K562 (cell line): Measurements from ENCODE around the gene PSMD9. TPM values are rescaled to one million over a fixed set of nuclear protein-coding genes. Genes with fewer than 3 reads are reported as not detected.

Experiments used
- ARID2 ChIP-seq: fragments of 450-650 bp; IDR thresholded peaks from 2 replicates; pipeline ENCODE4 v1.6.1; 2017; ENCODE audit warnings: antibody characterized with exemption, mild to moderate bottlenecking
- BCL6 ChIP-seq: fragments of 250-450 bp; sonication (Bioruptor Pico); IDR thresholded peaks from 2 replicates; pipeline ENCODE4 v1.4.0; 2020
- CHAMP1 ChIP-seq: fragments of 450-650 bp; IDR thresholded peaks from 2 replicates; pipeline ENCODE4 v1.6.1; 2016; ENCODE audit warnings: mild to moderate bottlenecking
- FOXA3 ChIP-seq, 2 experiments: fragments of 450-650 bp in 1 of 2; sonication (generic) in 1 of 2; formaldehyde crosslinking; IDR thresholded peaks in 1 of 2; conservative IDR thresholded peaks in 1 of 2; 2 replicates each; pipeline versions ENCODE4 v1.4.0 to v1.8.0; 2020 to 2022; ENCODE audit warnings: mild to moderate bottlenecking in 2 of 2, missing genetic modification reagents in 1 of 2
- IRF9 ChIP-seq: fragments of 450-650 bp; IDR thresholded peaks from 2 replicates; pipeline ENCODE4 v1.6.1; 2016; ENCODE audit warnings: missing biosample characterization, missing genetic modification characterization
- KDM1A ChIP-seq, 2 experiments: fragments of 450-650 bp; IDR thresholded peaks; 2 replicates each; pipeline ENCODE4 v1.6.1; 2016; ENCODE audit warnings: mild to moderate bottlenecking in 2 of 2
- LCOR ChIP-seq: sonication (generic); formaldehyde crosslinking; IDR thresholded peaks from 2 replicates; pipeline ENCODE4 v1.8.0; 2022; ENCODE audit warnings: mild to moderate bottlenecking, missing genetic modification reagents
- MCM2 ChIP-seq: fragments of 450-650 bp; IDR thresholded peaks from 2 replicates; pipeline ENCODE4 v1.6.1; 2017; ENCODE audit warnings: low read depth, mild to moderate bottlenecking
- MECOM ChIP-seq: fragments of 250-450 bp; sonication (Bioruptor Pico); IDR thresholded peaks from 2 replicates; pipeline ENCODE4 v1.8.0; 2022; ENCODE audit warnings: inconsistent platforms
- NR3C1 ChIP-seq: sonication (generic); formaldehyde crosslinking; IDR thresholded peaks from 2 replicates; pipeline ENCODE4 v1.8.1; 2022; ENCODE audit warnings: missing genetic modification reagents
- PCBP1 ChIP-seq: fragments of 200-400 bp; formaldehyde crosslinking; IDR thresholded peaks from 2 replicates; pipeline ENCODE4 v1.6.1; 2018; ENCODE audit warnings: mild to moderate bottlenecking, low read depth, low read length; ENCODE audit not compliant: poor library complexity, severe bottlenecking
- PCBP2 ChIP-seq: fragments of 200-400 bp; formaldehyde crosslinking; IDR thresholded peaks from 2 replicates; pipeline ENCODE4 v1.6.1; 2018; ENCODE audit warnings: low read length, low read depth, mild to moderate bottlenecking, moderate library complexity; ENCODE audit not compliant: poor library complexity, severe bottlenecking
- SIX5 ChIP-seq, 2 experiments: IDR thresholded peaks; 2 replicates each; pipeline ENCODE4 v1.6.1; 2011; ENCODE audit warnings: low read length in 2 of 2, borderline replicate concordance in 1 of 2, low read depth in 1 of 2, mild to moderate bottlenecking in 1 of 2, moderate library complexity in 1 of 2; ENCODE audit not compliant: insufficient read depth in 1 of 2
- TAF1 ChIP-seq: IDR thresholded peaks from 2 replicates; pipeline ENCODE4 v1.6.1; 2011; ENCODE audit warnings: mild to moderate bottlenecking, low read length, moderate library complexity; ENCODE audit not compliant: insufficient read depth, control insufficient read depth, severe bottlenecking; ENCODE audit errors: extremely low read depth
- ZBTB8A ChIP-seq: fragments of 450-650 bp; IDR thresholded peaks from 2 replicates; pipeline ENCODE4 v1.6.1; 2018; ENCODE audit warnings: mild to moderate bottlenecking, moderate library complexity; ENCODE audit not compliant: partially characterized antibody
- ZNF398 ChIP-seq: fragments of 250-450 bp; sonication (Bioruptor Pico); IDR thresholded peaks from 2 replicates; pipeline ENCODE4 v1.8.0; 2021; ENCODE audit warnings: moderate library complexity, mild to moderate bottlenecking, inconsistent platforms
- ZNF511 ChIP-seq: sonication (generic); formaldehyde crosslinking; IDR thresholded peaks from 2 replicates; pipeline ENCODE4 v1.8.0; 2022; ENCODE audit warnings: mild to moderate bottlenecking, missing genetic modification reagents
- ZZZ3 ChIP-seq: fragments of 450-650 bp; IDR thresholded peaks from 2 replicates; pipeline ENCODE4 v1.6.1; 2016; ENCODE audit warnings: antibody characterized with exemption, mild to moderate bottlenecking, moderate library complexity
- polyA plus RNA-seq, 8 experiments: library from polyadenylated mRNA; depleted of rRNA in 4 of 8; stranded (reverse) in 5 of 8; unstranded in 3 of 8; fragments of >200 nt; fragmentation: Nextera tagmentation in 2 of 8; fragmentation: Illumina TruSeq in 1 of 8; extraction: Ambion mirVana in 2 of 8; extraction: Trizol in 1 of 8; gene quantifications; 2 replicates each; pipeline versions ENCODE4 v1.2.1 to v1.2.3, GENCODE V29; 2011 to 2014; ENCODE audit warnings: inconsistent platforms in 1 of 8, missing spikeins in 1 of 8
- total RNA-seq, 7 experiments: library from RNA; depleted of rRNA in 6 of 7; stranded (reverse); fragments of >200 nt in 6 of 7; fragmentation: Illumina TruSeq in 2 of 7; extraction: Trizol in 2 of 7; gene quantifications; 2 replicates each; pipeline versions ENCODE4 v1.2.1 to v1.2.3, GENCODE V29; 2011 to 2021; ENCODE audit warnings: low replicate concordance in 1 of 7
- TF ChIP-seq, protein P1 (sequence below): fragments of 250-450 bp; sonication (Bioruptor Pico); IDR thresholded peaks from 2 replicates; pipeline ENCODE4 v1.5.0; 2022; ENCODE audit warnings: mild to moderate bottlenecking

PSMD9 gene
- total and polyA plus RNA-seq, 9 of the 15 experiments (the other 6 are each of a cell fraction or from before 2014, with no cell fraction given) = 12.2 to 143 (median 61.3) TPM

DNA sequence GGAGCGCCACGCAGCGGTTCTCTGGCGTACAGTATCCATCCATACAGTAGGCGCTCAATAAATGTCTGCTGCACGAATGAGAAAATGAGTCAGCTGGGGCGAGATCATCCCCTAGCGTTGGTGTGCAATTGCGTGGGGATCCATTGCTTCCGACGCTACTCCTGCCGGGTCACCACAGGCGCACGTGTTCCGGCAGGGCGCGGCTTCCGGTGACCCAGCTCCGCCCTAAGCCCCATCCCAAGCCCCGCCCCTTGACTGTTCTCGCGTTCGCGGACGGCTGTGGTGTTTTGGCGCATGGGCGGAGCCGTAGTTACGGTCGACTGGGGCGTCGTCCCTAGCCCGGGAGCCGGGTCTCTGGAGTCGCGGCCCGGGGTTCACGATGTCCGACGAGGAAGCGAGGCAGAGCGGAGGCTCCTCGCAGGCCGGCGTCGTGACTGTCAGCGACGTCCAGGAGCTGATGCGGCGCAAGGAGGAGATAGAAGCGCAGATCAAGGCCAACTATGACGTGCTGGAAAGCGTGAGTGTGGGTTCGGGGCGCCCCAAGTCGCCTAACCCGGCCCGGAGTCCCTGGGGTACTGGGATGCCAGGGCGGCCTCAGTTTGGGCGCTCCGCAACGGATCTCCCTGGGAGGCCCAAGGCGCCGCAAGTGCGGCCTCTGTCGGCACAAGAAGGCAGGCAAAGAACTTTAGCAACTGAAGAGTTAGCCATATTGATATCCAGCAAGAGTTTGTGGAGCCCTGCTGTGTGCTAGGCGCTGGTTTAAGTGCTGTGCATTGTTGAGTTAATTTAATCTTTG, at the start of gene PSMD9 (continued):
- TF ChIP-seq IRF9 (tag) (no peak), ZBTB8A (no peak), PCBP2 (no peak), FOXA3 (CRISPR knock-in tag; conservative IDR thresholded peaks at IDR 0.05 in 1 of 2, IDR thresholded peaks at IDR 0.05 in 1 of 2) (0 out of 4 replicates have a peak, but pooled peaks of 1 of the 2 experiments have one; percentile 3), KDM1A (IDR thresholded peaks at IDR 0.05) (peak in 1 of 2 experiments; percentile 21; a peak in 3 of 4 replicates), PCBP1 (peak; percentile 69), CHAMP1 (no peak), TAF1 (peak; percentile 77), ZNF398 (CRISPR knock-in tag) (no peak), MECOM (CRISPR knock-in tag) (no peak), MCM2 (no peak), ZZZ3 (peak; percentile 82; the same call in 1 of the 2 replicates), LCOR (CRISPR knock-in tag) (peak; percentile 95), ARID2 (no peak), SIX5 (IDR thresholded peaks at IDR 0.05; ENCODE audit: borderline replicate concordance in 1 of 2, insufficient read depth in 1 of 2, low read depth in 1 of 2, low read length in 2 of 2) (no peak), BCL6 (CRISPR knock-in tag) (no peak), NR3C1 (CRISPR knock-in tag) (no peak), ZNF511 (CRISPR knock-in tag) (peak; percentile 89)
- TF ChIP-seq, protein P1, sequence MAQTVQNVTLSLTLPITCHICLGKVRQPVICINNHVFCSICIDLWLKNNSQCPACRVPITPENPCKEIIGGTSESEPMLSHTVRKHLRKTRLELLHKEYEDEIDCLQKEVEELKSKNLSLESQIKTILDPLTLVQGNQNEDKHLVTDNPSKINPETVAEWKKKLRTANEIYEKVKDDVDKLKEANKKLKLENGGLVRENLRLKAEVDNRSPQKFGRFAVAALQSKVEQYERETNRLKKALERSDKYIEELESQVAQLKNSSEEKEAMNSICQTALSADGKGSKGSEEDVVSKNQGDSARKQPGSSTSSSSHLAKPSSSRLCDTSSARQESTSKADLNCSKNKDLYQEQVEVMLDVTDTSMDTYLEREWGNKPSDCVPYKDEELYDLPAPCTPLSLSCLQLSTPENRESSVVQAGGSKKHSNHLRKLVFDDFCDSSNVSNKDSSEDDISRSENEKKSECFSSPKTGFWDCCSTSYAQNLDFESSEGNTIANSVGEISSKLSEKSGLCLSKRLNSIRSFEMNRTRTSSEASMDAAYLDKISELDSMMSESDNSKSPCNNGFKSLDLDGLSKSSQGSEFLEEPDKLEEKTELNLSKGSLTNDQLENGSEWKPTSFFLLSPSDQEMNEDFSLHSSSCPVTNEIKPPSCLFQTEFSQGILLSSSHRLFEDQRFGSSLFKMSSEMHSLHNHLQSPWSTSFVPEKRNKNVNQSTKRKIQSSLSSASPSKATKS (CRISPR knock-in tag) = no peak
